NT2/D1 (cell line): ENCODE results near the gene CAPG.

Experiments used
- YY1 ChIP-seq: IDR thresholded peaks from 2 replicates; pipeline ENCODE4 v1.6.1; 2011; ENCODE audit not compliant: insufficient read length, insufficient read depth
- ZNF274 ChIP-seq: IDR thresholded peaks from 2 replicates; pipeline ENCODE4 v1.6.1; 2011; ENCODE audit warnings: mild to moderate bottlenecking, low read depth, low read length

GRCh38 chr2:85422072-85422457, 11.9 kb upstream of the CAPG start:
- no peak for TF ChIP-seq ZNF274
- no peak for TF ChIP-seq YY1
